ENCODE data around the gene TMEM170B. TPM values are rescaled to one million over a fixed set of nuclear protein-coding genes. Genes with fewer than 3 reads are reported as not detected.

Gene TMEM170B
- total RNA-seq, 1 experiment from 2014 or later = 1.0 TPM

DNA sequence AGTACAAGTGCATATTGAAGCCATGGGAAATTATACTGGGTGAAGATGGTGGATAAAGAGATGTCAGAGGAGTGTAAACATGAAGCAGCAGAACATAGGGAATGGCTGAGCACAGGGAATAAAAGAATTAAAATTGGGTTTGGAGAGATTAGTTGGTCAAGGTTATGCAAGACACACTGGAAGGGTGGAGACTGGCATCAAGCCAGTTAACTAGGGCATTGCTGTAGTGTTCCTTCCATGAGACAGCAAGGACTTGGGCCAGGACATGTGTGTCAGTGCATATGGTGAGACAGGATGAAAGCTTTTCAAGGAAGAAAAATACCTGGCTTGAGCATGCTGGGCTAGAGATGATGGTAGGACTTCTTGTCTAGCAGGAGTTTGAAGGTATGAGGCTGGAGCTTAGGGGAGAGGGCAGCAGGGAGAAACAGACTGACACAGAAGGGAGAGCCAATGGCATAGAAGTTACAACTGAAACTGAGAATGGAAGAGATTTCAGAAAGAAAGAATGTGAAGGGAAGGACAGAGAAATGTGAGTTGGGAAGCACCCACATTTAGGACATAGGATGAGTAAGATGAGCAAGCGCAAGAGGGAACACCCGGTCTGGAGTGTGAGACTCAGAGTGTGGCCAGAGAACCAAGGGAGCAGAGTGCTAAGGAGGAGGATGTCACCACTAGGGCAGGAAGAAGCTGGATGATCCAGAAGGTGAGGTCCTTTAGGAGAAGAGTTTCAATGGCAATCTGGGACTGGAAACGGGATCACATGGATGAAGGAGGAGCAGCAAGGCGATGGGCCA is 14.5 kb upstream of the TMEM170B start:
- Histone ChIP-seq H3K4me1 (ENCODE audit: control insufficient read depth in 1 of 2, insufficient read depth in 2 of 2, low read length in 2 of 2) (no peaks in the 10 kb centered on the region), H3K9me3 (ENCODE audit: control insufficient read depth in 1 of 2, insufficient read depth in 1 of 2, low read depth in 1 of 2, low read length in 2 of 2) (no peaks in the 10 kb centered on the region), H2AFZ (ENCODE audit: low read depth, low read length, poor library complexity, severe bottlenecking) (no peak overlapping the region), H3K4me3 (replicated peaks in 1 of 2; ENCODE audit: low read depth in 1 of 2, low read length in 2 of 2) (no peak overlapping the region), H3K27ac (ENCODE audit: low read depth, low read length) (no peak overlapping the region), H3K9me2 (ENCODE audit: insufficient read depth) (no peaks in the 10 kb centered on the region), H3K36me3 (ENCODE audit: control insufficient read depth in 1 of 2, insufficient read depth in 2 of 2, low read length in 2 of 2) (no peaks in the 10 kb centered on the region), H3K4me2 (ENCODE audit: low read length) (no peak overlapping the region), H4K20me1 (ENCODE audit: insufficient read depth) (no peaks in the 10 kb centered on the region), H3K79me2 (ENCODE audit: insufficient read depth, low read length) (no peaks in the 10 kb centered on the region), H3K9ac (ENCODE audit: low read length) (no peak overlapping the region), H3K27me3 (ENCODE audit: insufficient read depth, low read length) (no peaks in the 10 kb centered on the region)
- no peak for DNase-seq (ENCODE audit: low read depth, low spot score)
- ChIA-PET RAD21 (ENCODE audit: low non-redundant PET in 1 of 2, low total read pairs in 2 of 2, uncharacterized antibody in 2 of 2, unreplicated experiment in 2 of 2) (no interaction called here), CTCF (no interaction called here), POLR2A (no interaction called here)
- intact Hi-C loops (cut with micrococcal nuclease) = no loop called here
- ATAC-seq = no peak
- TF ChIP-seq YY1 (IDR thresholded peaks at IDR 0.05; ENCODE audit: extremely low read depth, insufficient replicate concordance, low read depth, low read length) (no peak), SIN3A (IDR thresholded peaks at IDR 0.05; ENCODE audit: low read depth) (no peak), SRF (IDR thresholded peaks at IDR 0.05; ENCODE audit: low read depth) (no peak), JUND (IDR thresholded peaks at IDR 0.05) (no peak), ZFX (IDR thresholded peaks at IDR 0.05) (no peak), POLR2A (IDR thresholded peaks at IDR 0.05; ENCODE audit: borderline replicate concordance, extremely low read depth, insufficient read depth, insufficient read length) (no peak), ZNF274 (IDR thresholded peaks at IDR 0.05; ENCODE audit: low read depth, low read length) (no peak), TCF7L2 (IDR thresholded peaks at IDR 0.05; ENCODE audit: borderline replicate concordance, extremely low read depth, insufficient read depth, insufficient read length) (no peak), SP1 (IDR thresholded peaks at IDR 0.05; ENCODE audit: low read depth) (no peak), CEBPB (IDR thresholded peaks at IDR 0.05; ENCODE audit: low read depth) (no peak)
- TF ChIP-seq, protein P1, sequence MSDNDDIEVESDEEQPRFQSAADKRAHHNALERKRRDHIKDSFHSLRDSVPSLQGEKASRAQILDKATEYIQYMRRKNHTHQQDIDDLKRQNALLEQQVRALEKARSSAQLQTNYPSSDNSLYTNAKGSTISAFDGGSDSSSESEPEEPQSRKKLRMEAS (IDR thresholded peaks at IDR 0.05) = no peak
- TF ChIP-seq, protein P2, sequence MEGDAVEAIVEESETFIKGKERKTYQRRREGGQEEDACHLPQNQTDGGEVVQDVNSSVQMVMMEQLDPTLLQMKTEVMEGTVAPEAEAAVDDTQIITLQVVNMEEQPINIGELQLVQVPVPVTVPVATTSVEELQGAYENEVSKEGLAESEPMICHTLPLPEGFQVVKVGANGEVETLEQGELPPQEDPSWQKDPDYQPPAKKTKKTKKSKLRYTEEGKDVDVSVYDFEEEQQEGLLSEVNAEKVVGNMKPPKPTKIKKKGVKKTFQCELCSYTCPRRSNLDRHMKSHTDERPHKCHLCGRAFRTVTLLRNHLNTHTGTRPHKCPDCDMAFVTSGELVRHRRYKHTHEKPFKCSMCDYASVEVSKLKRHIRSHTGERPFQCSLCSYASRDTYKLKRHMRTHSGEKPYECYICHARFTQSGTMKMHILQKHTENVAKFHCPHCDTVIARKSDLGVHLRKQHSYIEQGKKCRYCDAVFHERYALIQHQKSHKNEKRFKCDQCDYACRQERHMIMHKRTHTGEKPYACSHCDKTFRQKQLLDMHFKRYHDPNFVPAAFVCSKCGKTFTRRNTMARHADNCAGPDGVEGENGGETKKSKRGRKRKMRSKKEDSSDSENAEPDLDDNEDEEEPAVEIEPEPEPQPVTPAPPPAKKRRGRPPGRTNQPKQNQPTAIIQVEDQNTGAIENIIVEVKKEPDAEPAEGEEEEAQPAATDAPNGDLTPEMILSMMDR (IDR thresholded peaks at IDR 0.05 in 2 of 3, conservative IDR thresholded peaks at IDR 0.05 in 1 of 3; ENCODE audit: borderline replicate concordance in 1 of 3, insufficient read depth in 1 of 3, low read depth in 2 of 3, low read length in 2 of 3) = no peak
- BruUV-seq (replicated peaks) = no TSS peak

Data from HCT116 (cell line).